Measurements from ENCODE around the gene CCL19.

- TF ChIP-seq, protein P1, sequence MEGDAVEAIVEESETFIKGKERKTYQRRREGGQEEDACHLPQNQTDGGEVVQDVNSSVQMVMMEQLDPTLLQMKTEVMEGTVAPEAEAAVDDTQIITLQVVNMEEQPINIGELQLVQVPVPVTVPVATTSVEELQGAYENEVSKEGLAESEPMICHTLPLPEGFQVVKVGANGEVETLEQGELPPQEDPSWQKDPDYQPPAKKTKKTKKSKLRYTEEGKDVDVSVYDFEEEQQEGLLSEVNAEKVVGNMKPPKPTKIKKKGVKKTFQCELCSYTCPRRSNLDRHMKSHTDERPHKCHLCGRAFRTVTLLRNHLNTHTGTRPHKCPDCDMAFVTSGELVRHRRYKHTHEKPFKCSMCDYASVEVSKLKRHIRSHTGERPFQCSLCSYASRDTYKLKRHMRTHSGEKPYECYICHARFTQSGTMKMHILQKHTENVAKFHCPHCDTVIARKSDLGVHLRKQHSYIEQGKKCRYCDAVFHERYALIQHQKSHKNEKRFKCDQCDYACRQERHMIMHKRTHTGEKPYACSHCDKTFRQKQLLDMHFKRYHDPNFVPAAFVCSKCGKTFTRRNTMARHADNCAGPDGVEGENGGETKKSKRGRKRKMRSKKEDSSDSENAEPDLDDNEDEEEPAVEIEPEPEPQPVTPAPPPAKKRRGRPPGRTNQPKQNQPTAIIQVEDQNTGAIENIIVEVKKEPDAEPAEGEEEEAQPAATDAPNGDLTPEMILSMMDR (conservative IDR thresholded peaks at IDR 0.05; ENCODE audit: low read depth, low read length), result no peak
- TF ChIP-seq EZH2phosphoT487 (IDR thresholded peaks at IDR 0.05; ENCODE audit: borderline replicate concordance, low read length), result no peak
Observed at GRCh38 chr9:34691936-34692315, 850 bp upstream of the CCL19 start.
